GM12891 (cell line): ENCODE measurements around the gene MTCH2.

ENCODE experiments used
- POLR2A ChIP-seq: IDR thresholded peaks from 2 replicates; pipeline ENCODE4 v1.6.1; 2011; ENCODE audit warnings: low read depth, low read length, control low read depth
- POLR2AphosphoS5 ChIP-seq: IDR thresholded peaks from 2 replicates; pipeline ENCODE4 v1.6.1; 2011; ENCODE audit warnings: low read depth, low read length, control low read depth
- SPI1 ChIP-seq: IDR thresholded peaks from 2 replicates; pipeline ENCODE4 v1.6.1; 2011; ENCODE audit warnings: low read depth, low read length, control low read depth

GRCh38 chr11:47667135-47667534 lies 24.8 kb upstream of the MTCH2 start:
- TF ChIP-seq POLR2AphosphoS5 (no peak), SPI1 (no peak), POLR2A (no peak)
